Measurements from ENCODE around the gene YWHAB.

DNA sequence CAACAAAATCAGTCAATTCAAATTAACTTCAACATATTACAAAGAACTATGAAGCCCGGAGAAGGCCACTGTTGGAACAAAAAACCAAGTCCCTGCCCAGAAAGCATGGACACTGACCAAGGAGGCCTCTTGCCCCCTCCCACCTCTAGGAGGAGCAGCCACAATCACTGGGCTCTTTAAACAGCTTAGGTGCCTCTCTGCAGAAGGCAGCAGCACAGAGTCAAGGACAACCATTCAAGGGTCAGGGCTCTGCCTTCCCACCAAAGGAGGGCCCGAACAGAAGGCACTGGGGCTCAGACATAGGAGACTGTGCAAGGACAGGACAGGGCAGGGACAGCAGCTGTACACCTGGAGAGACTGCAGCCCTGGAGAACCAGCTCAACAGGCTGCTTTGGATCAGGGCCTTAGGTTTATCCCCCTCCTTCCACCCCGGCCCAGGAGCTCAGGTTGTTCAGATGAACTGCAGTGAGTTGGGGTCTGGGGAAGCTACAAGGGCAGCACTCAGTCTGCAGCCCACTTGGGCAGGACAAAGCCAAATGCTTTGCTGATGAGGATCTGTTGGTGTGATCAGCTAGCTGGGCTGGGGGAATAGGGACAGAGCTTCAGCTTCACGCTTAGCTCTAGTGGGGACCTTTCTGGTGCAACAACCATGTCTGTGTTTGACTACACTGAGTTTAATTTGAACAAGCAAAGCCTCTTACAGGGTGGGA, 56.9 kb downstream of the YWHAB start:
- TF ChIP-seq, protein P1, sequence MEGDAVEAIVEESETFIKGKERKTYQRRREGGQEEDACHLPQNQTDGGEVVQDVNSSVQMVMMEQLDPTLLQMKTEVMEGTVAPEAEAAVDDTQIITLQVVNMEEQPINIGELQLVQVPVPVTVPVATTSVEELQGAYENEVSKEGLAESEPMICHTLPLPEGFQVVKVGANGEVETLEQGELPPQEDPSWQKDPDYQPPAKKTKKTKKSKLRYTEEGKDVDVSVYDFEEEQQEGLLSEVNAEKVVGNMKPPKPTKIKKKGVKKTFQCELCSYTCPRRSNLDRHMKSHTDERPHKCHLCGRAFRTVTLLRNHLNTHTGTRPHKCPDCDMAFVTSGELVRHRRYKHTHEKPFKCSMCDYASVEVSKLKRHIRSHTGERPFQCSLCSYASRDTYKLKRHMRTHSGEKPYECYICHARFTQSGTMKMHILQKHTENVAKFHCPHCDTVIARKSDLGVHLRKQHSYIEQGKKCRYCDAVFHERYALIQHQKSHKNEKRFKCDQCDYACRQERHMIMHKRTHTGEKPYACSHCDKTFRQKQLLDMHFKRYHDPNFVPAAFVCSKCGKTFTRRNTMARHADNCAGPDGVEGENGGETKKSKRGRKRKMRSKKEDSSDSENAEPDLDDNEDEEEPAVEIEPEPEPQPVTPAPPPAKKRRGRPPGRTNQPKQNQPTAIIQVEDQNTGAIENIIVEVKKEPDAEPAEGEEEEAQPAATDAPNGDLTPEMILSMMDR (conservative IDR thresholded peaks at IDR 0.05; ENCODE audit: low read depth, low read length), result no peak
- TF ChIP-seq EZH2 (IDR thresholded peaks at IDR 0.05; ENCODE audit: borderline replicate concordance, low read depth, low read length, poor library complexity, severe bottlenecking), result no peak
